GM21576 (cell line): Measurements from ENCODE around the gene SLC9C1.
A peak's percentile ranks its signal among the peaks of the same experiment; 100 is the strongest.

Source experiments
- ATAC-seq: cut with Tn5 transposase; IDR thresholded peaks from one replicate; pipeline ENCODE4 v1.9.1; 2021; ENCODE audit warnings: mild to moderate bottlenecking, moderate library complexity; ENCODE audit not compliant: unreplicated experiment

The SLC9C1 gene

GRCh38 chr3:112307557-112307956, 13.5 kb upstream of the SLC9C1 start:
- no peak for ATAC-seq

GRCh38 chr3:112306825-112307224, 12.8 kb upstream of the SLC9C1 start:
- ATAC-seq, result no peak

- no peak for ATAC-seq
Measured at GRCh38 chr3:112304611-112305010, 10.6 kb upstream of the SLC9C1 start.

- no peak for ATAC-seq
Measured at GRCh38 chr3:112303764-112304325, 9.8 kb upstream of the SLC9C1 start.

- no peak for ATAC-seq
Measured at GRCh38 chr3:112302881-112303763, 9.1 kb upstream of the SLC9C1 start.

- ATAC-seq, result no peak
Measured at GRCh38 chr3:112302150-112302830, 8.3 kb upstream of the SLC9C1 start.

GRCh38 chr3:112298781-112299180, 4.8 kb upstream of the SLC9C1 start:
- ATAC-seq, result no peak

- no peak for ATAC-seq
Measured at GRCh38 chr3:112297714-112298113, 3.7 kb upstream of the SLC9C1 start.

GRCh38 chr3:112289011-112289410, 5.0 kb downstream of the SLC9C1 start:
- ATAC-seq, result no peak

- ATAC-seq, result no peak
Measured at GRCh38 chr3:112280266-112280665, 13.8 kb downstream of the SLC9C1 start.

- ATAC-seq, result no peak
Measured at GRCh38 chr3:112273536-112273935, 20.5 kb downstream of the SLC9C1 start.

- no peak for ATAC-seq
Measured at GRCh38 chr3:112261742-112262141, 32.3 kb downstream of the SLC9C1 start.

GRCh38 chr3:112260563-112260962, 33.5 kb downstream of the SLC9C1 start:
- ATAC-seq, result no peak

GRCh38 chr3:112253301-112253971, 40.6 kb downstream of the SLC9C1 start:
- ATAC-seq, result no peak

GRCh38 chr3:112247900-112248299, 46.1 kb downstream of the SLC9C1 start:
- ATAC-seq, result peak; percentile 69

- ATAC-seq, result no peak
Measured at GRCh38 chr3:112247350-112247749, 46.7 kb downstream of the SLC9C1 start.

- ATAC-seq, result no peak
Measured at GRCh38 chr3:112233083-112233482, 60.9 kb downstream of the SLC9C1 start.

GRCh38 chr3:112231727-112232126, 62.3 kb downstream of the SLC9C1 start:
- ATAC-seq, result no peak

GRCh38 chr3:112230033-112230432, 64.0 kb downstream of the SLC9C1 start:
- ATAC-seq, result no peak

GRCh38 chr3:112228786-112229185, 65.2 kb downstream of the SLC9C1 start:
- ATAC-seq, result no peak

GRCh38 chr3:112200317-112200666, 93.7 kb downstream of the SLC9C1 start:
- no peak for ATAC-seq
